ENCODE measurements around the gene LRRFIP1.
"Not testable (repeated sequence)": the region's sequence is repeated elsewhere in the genome, so short reads cannot be mapped to it uniquely, and the experiment has no call there.

LRRFIP1 gene

DNA sequence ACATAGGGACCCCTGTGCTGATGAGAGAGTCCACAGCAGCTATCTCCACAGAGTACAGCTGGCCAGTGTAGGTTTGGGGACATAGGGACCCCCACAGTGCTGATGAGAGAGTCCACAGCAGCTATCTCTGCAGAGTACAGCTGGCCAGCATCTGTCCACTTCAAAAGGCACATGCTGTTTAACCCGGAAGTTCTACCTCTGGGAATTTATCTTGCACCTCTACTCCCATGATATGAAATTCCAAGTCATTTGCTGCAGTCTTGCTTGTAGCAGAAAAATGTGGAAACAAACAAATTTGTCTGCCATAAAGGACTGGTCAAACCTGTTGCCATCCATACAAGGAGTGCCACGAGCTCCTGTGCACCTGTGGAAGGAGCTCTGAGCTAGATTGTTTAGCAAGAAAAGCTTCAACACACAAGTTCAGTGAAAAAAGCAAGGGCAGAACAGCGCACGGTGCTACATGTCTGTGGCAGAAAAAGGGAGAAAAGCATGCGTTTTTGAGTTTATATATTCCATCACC lies 33.1 kb downstream of the LRRFIP1 start:
- intact Hi-C loops (cut with DNase I), result no loop called here
- DNase-seq, result no peak

DNA sequence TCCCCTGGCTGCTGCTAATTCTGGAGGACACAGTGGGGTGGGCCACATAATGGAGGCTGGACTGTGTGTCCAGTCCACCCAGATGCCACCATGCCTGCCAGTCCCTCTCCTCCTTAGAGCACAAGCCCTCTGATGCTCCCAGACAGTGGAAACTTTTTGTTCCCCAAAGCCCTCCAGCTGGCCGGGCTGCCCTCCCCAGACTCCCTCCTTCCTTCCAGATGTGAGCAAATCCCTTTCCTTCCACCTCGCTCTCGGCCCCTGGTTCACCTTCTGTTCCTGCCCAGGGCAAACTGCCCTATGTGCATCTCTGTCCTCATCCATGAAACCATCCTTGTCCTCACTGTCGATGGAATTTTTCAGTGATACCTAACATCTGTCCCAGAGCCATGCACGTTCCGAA lies 33.9 kb downstream of the LRRFIP1 start:
- intact Hi-C loops (cut with DNase I), result no loop called here
- no peak for DNase-seq

DNA sequence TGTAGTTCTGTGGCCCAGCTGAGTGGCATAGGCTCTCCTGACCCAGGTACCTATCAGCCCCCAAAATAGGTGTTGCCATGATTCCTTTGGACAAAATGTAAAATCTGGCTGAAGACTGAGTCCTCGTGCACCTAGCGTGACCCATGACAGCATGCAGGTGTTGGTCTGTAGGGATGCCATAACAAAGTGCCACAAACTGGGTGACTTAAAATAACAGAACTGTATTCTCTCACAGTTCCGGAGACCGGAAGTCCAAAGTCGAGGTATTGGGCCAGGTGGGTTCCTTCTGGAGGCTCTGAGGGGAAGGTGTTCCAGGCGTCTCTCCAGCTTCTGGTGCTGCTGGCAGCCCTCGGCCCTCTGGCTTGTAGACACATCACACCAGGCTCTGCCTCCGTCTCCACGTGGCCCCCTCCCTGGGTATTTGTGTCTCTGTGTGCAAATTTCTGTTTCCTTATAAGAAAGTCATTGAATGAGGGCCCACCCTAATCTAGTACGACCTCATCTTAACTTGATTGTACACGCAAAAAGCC lies 34.5 kb downstream of the LRRFIP1 start:
- no peak for DNase-seq

DNA sequence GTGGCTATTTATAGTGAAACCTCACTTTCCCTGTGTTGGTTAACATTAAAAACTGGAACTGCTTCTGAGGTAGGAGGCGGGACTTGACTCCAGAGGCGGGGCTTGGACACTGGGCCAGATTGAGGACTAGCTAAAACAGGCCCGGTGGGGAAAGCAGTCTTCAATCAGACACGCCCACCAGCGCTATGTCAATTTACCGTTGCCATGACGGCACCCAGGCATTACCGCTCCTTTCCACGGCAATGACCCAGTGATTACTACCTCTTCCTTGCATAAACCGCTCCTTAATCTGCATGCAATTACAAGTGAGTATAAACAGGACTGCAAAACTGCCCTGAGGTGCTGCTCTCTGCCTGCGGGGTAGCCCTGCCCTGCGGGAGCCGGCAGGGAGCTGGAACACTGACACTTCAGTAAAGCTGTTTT lies 35.3 kb downstream of the LRRFIP1 start:
- intact Hi-C loops (cut with DNase I), result no loop called here
- DNase-seq, result peak in 5 of 10 donors; percentile 14 to 82 (median 25)

More for the DNA sequence above, 34.5 kb downstream of the LRRFIP1 start:
- intact Hi-C loops (cut with DNase I), result no loop called here

DNA sequence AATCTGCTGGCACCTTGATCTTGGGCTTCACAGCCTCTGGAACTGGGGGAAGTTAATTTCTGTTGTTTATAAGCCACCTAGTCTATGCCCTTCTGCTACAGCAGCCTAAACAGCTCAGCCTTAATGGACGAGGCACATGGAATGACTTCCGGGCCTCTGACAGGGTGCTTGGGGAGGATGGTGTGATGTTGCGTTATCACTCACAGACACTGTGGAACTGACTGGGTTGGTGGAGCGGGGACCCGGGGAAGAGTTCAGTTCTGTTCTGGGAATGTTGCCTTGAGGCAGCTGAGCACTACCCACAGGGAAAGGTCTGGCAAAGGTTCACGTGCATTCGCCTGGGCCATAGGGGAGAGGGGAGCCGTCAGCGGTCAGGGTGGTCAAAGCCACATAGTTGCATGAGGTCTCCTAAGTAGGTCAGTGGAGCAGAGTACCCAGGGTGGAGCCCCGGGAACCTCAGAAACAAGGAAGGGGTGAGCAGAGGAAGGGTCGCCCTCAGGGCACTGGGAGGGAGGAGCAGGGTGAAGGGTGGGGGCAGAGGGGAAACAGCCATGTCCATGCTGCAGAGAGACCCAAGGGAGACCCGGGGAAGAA lies 36.2 kb downstream of the LRRFIP1 start:
- no peak for DNase-seq

DNA sequence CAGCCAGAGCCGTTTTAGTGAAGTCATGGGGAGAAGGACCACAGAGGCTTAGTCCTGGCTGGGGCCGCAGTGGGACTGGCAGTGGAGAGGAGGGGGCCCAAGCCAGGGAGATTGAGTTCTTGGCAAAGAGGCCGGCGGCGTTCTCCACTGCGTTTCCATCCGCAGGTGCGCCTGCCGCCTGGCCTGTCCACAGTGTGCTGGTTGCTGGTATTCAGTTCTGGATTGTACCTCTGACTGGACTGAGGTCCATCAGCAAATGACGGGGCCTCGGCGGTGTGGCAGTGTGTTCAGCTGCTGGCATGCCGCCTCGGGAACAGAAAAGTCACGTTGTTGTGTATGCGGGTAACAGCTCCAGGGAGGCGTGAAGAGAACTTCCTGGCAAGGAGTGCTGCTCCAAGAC lies 36.8 kb downstream of the LRRFIP1 start:
- DNase-seq, result no peak
- intact Hi-C loops (cut with DNase I), result no loop called here

More for the DNA sequence above, 36.2 kb downstream of the LRRFIP1 start:
- intact Hi-C loops (cut with DNase I), result no loop called here

DNA sequence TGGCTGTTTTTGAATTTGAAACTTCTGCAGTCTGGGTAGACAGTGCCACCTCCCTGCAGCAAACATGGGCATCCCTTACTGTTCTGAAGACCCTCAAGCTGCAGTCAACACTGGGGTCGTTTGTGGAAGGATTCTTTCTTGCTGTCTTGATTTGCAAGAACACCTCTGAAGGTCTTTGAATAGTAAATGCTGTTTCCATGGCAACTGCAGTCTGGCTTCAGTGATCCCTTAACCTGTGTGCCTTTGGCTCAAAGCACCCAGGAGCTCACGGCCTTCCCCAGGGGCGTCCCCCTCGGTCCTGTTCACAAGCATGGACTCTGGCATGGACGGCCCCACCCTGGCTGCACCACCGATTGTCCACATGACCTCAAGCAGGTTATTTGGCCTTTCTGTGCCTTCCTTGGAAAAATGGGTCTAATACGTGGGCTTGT lies 38.3 kb downstream of the LRRFIP1 start:
- intact Hi-C loops (cut with DNase I), result no loop called here
- DNase-seq, result no peak

DNA sequence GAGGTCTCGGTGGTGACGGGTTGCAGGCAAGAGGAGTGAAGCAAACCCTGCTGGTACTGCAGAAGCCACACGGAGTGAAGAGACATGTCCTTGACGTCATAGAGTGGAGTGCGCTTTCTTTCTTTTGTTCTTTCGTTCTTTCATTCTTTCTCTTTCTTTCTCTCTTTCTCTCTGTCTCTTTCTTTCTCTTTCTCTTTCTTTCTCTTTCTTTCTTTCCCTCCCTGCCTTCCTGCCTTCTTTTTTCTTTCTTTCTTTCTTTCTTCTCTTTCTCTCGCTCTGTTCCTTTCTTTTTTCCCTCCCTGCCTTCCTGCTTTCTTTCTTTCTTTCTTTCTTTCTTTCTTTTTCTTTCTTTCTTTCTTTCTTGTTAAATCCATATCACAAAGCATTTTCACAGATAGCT lies 39.2 kb downstream of the LRRFIP1 start:
- intact Hi-C loops (cut with DNase I), result no loop called here
- no peak for DNase-seq

DNA sequence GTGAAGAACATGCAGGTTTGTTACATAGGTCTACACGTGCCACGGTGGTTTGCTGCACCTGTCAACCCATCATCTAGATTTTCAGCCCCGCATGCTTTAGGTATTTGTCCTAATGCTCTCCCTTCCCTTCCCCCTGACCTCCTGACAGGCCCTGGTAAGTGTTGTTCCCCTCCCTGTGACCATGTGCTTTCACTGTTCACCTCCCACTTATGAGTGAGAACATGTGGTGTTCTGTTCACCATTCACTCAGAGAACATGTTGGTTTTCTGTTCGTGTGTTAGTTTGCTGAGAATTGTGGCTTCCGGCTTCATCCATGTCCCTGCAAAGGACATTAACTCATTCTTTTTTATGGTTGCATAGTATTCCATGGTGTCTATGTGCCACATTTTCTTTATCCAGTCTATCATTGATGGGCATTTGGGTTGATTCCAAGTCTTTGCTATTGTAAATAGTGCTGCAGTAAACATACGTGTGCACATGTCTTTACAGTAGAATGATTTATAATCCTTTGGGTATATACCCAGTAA lies 39.7 kb downstream of the LRRFIP1 start:
- intact Hi-C loops (cut with DNase I); DNase-seq: not testable (repeated sequence)

DNA sequence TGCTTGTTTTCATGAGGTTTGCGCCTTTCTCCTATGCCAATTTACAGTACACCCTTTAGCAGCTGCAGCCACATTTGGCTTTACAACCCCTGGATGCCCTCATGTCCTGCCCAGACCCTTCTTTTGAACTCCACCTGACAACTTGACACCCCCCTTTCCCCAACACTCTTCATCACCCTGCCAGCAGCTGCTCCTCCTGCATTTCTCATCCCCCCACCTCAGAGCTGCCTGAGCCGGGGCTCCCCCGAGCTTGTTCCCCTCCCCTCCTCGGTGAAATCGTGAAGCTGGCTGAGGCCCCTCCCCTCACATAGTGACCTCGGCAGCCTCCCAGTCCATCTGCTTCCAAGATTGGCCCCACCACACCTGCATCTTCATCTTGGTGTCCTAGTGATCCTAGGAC lies 40.5 kb downstream of the LRRFIP1 start:
- no peak for DNase-seq
- intact Hi-C loops (cut with DNase I), result no loop called here

DNA sequence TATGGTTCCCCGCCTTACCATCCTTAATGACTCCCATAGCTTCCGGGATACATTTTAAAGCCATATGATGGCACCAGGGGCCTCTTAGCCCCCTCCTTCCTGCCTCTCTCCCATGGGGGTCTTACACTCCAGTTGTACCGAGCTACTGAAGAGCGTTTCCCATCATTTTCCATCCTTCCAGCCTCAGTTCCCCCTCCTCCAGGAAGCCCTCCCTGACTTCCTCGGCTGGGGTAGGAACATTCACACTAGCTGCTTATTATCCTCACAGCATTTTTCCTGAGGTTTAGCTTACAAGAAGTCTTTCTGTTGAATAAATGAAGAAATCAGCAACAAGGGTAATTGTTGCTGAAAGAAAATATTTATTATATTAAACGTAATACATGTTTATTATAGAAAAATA lies 41.1 kb downstream of the LRRFIP1 start:
- no peak for DNase-seq
- intact Hi-C loops (cut with DNase I), result no loop called here

DNA sequence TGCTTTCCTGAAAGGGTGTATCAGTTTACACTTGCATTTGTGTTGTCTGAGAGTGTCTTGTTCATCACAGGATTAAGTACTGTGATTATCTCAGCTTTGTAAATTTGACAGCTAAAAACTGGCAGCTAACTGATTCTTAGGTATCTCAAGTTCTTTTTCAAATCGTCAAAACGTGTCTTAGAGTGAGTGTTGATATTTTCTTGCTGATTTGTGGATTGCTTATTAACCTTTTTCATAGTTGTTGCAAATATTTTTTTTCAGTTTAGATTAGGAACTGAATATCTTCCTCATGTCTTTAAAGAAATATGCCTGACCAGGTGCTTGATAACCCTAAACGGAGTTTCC lies 41.9 kb downstream of the LRRFIP1 start:
- intact Hi-C loops (cut with DNase I), result no loop called here
- DNase-seq, result no peak

DNA sequence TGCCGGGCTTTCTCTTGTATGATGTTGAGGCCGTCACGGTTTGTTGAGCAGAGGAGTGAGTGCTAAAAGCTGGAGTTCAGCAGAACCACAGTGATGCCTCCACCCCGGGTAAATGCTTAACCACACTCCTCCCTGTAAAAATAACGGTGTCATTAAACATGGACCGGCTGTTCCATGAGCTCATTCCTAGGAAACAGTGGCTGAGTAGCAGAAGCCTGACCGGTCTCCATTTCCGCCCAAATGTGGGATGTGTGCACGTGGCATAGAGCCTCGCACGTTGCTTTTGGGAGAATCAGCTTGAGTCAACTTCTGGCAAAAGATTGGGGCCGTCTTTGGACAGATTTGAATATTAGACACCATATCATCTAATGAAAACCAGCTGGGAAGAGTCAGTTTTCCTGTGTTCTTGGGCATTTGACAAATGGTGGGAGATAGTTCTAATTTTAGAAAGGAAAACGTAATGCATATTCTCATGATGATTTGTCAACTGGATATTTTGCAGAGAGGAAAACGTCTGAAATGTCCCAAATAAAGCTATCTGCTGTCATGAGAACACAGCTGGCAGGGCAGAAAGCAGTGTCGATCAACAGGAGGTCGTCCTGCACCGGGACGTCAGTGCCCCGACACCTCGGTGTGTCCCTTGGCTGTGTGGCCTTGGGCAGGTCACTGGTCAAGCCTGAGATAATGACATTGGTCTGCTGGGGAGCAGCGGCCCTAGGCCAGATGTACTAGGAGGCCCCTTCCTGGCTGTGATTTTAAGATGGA lies 42.4 kb downstream of the LRRFIP1 start:
- intact Hi-C loops (cut with DNase I), result no loop called here

DNA sequence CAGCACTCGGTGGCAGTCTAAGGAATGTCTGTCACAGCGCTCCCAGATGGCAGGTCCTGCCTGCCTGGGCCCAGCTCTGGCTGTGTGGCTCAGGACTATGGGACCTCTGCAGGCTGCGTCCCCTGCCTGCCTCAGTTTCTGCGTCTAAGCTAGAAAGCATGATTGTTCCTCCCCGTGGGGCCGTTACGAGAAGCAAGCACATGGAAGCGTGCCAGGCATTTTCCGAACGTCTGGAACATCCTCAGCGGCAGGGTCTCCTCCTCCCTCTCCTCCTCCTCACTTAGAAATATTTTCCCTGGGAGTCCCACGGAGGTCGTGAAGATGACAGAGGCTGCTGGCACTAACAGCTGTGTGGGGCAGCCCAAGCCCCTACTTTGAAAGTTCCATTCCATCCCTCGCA lies 43.3 kb downstream of the LRRFIP1 start:
- intact Hi-C loops (cut with DNase I), result no loop called here
- DNase-seq, result no peak

More for the DNA sequence above, 42.4 kb downstream of the LRRFIP1 start:
- DNase-seq, result no peak

DNA sequence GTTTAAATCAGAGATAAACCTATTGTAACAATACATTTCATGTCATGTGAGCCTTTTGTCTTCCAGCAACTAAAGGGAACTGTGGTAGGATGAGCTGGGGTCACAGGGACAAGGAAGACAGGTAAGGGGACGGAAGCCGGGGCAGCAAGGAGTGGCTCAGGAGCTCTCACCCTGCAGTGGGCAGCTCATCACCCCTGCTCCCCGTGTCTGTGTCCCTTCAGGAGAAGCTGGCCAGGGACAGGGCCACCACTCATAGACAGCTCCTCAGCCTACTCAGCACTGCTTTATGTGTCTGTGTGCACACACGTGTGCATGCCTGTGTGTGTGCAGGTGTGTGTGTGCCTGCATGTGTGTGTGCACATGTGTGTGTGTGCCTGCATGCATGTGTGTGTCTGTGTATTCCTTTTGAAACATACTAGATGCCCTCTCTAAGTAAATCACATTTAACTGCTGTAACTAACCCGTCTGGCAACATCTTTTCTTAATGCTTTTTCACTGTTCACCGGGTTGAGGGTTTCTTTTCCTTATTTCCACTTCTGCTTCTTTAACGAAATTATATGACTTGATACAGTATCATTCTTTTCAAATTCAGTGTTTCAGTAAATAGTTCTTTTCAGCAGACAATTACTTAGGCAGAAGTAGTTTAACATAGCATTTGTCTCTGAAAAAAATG lies 44.2 kb downstream of the LRRFIP1 start:
- no peak for DNase-seq
- intact Hi-C loops (cut with DNase I), result no loop called here

DNA sequence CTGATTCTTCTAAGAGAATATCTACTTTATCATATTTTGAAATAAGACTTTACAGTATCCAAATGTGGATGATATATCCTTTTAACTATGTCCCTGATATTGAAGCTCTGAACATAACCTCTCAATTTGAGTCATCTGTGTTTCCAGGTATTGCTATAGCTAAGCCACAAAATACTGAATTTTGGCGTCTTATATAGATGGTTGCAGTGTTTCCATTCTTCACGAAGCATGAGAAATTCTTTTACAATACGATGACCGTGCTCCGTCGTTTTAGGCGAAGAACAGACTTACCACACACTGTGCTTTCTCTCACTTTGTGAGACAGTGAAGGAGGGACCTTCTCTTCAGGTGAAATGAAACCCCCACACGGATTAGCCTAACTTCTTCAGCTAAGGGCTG lies 45.3 kb downstream of the LRRFIP1 start:
- intact Hi-C loops (cut with DNase I), result loop anchor here (1.0 kb wide), 1 partner anchor 73 kb away; no protein-coding TSS in a partner anchor
- DNase-seq, result no peak

DNA sequence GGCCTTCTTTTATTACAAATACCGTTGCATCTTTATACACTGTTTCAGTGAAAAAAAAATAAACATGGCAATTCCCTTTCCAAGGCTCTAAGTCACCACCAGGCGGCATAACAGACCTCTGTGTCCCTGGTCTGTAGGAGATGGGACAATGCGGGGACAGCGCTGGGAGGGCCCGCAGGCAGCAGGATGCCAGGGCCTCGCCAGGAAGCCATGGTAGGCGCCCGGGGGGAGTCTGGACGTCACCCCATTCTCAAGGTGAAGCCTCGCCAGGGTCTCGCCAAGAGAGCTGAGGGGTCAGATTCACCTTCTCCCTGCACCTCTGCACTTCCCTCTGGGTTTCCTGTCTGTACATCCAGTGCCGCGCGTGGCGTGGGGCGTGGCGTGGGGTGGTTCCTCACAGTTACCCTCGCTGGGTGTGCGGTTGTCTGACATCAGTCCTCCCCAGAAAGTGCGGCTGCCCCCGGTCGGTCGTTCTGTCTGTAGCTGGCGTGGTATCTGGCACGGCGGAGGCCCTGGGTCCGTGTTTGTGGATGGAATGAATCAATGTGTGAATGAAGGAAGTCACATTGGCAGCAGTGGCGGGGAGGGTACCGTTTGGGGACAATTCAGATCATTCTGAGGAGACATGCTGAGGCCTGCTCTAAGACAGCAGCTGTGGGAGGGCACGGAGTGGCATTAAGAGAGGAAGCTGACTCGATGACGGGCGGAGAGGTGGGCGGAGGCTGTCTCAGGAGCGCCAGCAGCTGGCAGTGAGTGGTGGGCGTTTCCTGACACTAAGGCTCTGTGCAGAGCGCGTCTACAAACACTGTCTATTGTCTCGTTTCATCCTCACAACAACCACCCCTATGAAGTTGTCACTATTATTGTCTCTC lies 46.0 kb downstream of the LRRFIP1 start:
- peak; percentile 41 to 94 (median 70) for DNase-seq
- intact Hi-C loops (cut with DNase I), result loop anchor here (1.0 kb wide), 1 partner anchor 72 kb away; no protein-coding TSS in a partner anchor

DNA sequence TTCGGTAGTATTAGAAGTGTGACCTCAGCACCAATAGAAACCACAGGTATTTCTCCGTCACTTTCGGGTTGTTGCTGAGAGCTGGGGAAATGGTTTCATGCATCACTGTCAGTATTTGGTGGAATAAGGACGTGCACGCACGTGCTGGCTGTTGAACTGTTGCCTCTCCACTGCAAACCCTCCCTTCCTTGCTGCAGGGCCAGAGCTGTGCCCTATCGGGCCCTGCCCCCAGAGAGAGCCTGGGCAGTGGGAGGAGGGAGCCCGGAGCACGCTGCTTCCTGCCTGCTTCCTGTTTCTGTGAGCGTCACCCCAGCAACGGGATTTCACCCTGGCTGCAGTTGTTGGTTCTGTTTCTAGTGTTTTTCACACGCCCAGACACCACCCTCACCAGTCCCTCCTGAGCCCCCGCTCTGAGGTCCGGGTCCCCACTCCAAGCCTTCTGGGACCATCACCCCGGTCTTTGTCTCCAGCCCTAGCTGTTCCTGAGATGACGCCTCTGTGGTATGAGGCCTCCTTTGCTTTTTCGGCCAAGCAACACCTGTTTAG lies 47.4 kb downstream of the LRRFIP1 start:
- intact Hi-C loops (cut with DNase I), result no loop called here
- peak in 9 of 10 donors; percentile 32 to 93 (median 54) for DNase-seq

DNA sequence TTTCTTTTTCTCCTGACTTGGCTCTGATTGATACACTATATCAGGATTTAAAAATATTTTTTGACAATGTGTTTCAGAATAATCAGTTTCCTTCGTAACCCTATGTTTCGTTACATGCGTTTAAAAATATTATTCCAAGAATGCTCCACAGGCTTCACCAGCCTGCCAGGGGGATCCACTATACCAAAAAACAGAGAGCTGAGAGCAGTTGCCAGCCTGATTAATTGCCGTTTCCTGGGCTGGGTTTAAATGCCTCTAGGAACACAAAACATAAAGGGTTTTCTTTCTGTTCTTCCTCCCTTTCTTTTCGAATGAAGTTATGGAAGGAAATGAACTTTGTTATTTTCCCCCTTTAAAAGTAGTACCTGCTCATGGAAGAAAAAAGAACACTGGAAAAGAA lies 47.9 kb downstream of the LRRFIP1 start:
- intact Hi-C loops (cut with DNase I), result no loop called here
- no peak for DNase-seq

Measured in posterior cingulate gyrus (tissue), 11 donors.